ENCODE results near the gene TMEM61.

Gene TMEM61

GRCh38 chr1:54970901-54971300 lies 9.5 kb upstream of the TMEM61 start:
- H3K4me3 ChIP-seq (ENCODE audit: low read depth, low read length): no peak overlapping the region
- DNase-seq (ENCODE audit: low read depth): no peak
- no peak for TF ChIP-seq CTCF (IDR thresholded peaks at IDR 0.05; ENCODE audit: insufficient read depth, low read depth, low read length, missing control alignments)

GRCh38 chr1:54971317-54971791 lies 9.1 kb upstream of the TMEM61 start:
- peak; percentile 70 for DNase-seq (ENCODE audit: low read depth)
- no peak overlapping the region for H3K4me3 ChIP-seq (ENCODE audit: low read depth, low read length)
- TF ChIP-seq CTCF (IDR thresholded peaks at IDR 0.05; ENCODE audit: insufficient read depth, low read depth, low read length, missing control alignments): no peak

GRCh38 chr1:54972436-54972835 lies 8.0 kb upstream of the TMEM61 start:
- DNase-seq (ENCODE audit: low read depth): no peak
- TF ChIP-seq CTCF (IDR thresholded peaks at IDR 0.05; ENCODE audit: insufficient read depth, low read depth, low read length, missing control alignments): no peak
- no peak overlapping the region for H3K4me3 ChIP-seq (ENCODE audit: low read depth, low read length)

GRCh38 chr1:54973205-54973921 lies 7.1 kb upstream of the TMEM61 start:
- H3K4me3 ChIP-seq (ENCODE audit: low read depth, low read length): no peak overlapping the region
- TF ChIP-seq CTCF (IDR thresholded peaks at IDR 0.05; ENCODE audit: insufficient read depth, low read depth, low read length, missing control alignments): no peak
- DNase-seq (ENCODE audit: low read depth): no peak

DNA sequence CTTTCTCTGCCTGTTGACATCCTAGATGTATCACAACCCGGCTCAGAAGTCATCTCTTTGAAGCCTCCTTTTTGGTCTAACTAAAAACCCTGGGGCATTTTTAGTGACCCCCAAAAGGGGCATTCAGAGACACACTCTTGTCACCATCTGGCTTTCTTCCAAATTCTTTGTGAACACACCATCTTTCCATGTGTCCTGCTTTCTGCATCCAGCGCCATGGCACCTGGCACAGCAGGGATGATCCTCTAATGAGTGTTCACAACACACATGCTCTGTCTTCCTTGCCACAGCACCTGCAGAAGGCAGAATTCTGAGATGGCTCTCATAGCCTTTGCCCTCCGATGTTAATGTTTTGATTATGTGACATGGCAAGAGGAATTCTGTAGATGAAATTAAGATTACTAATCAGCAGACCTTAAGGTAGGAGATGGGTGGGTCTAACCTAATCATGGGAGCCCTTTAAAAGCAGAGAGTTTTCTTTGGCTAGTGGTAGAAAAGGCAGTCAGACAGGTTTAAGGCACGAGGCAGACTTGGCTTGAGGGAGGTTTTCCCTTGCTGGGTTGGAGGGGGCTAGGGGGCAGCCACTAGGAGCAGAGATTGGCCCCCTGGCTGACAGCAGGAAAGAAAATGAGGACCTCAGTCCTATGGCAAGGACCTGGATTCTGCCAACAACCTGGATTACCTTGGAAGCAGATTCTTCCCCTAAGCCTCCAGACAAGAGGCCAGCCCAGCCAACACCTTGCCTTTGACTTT lies 4.9 kb upstream of the TMEM61 start:
- H3K4me3 ChIP-seq (ENCODE audit: low read depth, low read length): no peak overlapping the region
- DNase-seq (ENCODE audit: low read depth): no peak
- TF ChIP-seq CTCF (IDR thresholded peaks at IDR 0.05; ENCODE audit: insufficient read depth, low read depth, low read length, missing control alignments): no peak

GRCh38 chr1:54976747-54977146 lies 3.7 kb upstream of the TMEM61 start:
- DNase-seq (ENCODE audit: low read depth): no peak
- no peak for TF ChIP-seq CTCF (IDR thresholded peaks at IDR 0.05; ENCODE audit: insufficient read depth, low read depth, low read length, missing control alignments)
- H3K4me3 ChIP-seq (ENCODE audit: low read depth, low read length): no peak overlapping the region

Measured in GM12865 (cell line).